ENCODE measurements around the gene UIMC1.

DNA sequence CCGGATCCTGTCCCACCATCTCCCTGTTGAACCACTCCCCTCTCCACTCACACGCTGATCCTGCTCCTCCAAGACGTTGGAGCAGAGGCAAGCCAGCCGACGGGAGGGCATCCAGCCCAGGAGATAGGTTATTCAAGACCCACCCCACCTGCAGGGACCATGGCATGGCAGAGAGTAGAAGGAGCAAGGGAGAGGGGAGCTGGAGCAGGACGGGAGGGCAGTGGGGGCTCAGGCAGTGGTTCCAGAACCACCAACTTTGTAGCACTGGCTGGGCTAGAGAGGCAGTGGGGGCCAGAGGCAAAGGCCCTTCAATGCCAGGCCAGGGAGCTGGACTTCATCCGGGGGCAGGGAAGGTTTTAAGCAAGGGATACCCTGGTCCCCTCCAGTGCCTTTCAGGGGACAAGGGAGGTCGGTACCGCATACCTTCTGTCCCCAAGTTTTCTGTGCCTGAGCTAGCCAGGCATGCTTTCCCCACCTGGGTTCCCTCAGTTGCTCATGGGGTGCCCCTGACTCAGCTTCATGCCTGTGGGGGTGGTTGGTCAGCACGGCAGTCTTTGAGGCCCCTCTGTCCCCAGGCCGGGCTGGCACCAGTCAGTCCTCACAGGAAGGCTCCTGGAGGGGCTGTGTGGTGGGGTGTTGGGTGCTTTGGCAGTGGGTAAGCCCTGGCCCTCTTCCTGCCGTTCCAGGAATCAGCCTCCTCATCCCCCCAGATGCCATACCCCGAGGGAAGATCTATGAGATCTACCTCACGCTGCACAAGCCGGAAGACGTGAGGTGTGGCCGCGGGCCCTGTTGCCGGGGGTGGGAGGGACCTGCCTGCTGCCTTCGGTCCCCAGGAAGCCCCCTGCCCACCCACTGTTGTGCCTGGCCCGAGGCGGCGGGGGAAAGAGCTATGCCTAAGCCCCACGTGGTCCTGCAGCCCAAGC lies 129.8 kb downstream of the UIMC1 start:
- TF ChIP-seq, protein P1, sequence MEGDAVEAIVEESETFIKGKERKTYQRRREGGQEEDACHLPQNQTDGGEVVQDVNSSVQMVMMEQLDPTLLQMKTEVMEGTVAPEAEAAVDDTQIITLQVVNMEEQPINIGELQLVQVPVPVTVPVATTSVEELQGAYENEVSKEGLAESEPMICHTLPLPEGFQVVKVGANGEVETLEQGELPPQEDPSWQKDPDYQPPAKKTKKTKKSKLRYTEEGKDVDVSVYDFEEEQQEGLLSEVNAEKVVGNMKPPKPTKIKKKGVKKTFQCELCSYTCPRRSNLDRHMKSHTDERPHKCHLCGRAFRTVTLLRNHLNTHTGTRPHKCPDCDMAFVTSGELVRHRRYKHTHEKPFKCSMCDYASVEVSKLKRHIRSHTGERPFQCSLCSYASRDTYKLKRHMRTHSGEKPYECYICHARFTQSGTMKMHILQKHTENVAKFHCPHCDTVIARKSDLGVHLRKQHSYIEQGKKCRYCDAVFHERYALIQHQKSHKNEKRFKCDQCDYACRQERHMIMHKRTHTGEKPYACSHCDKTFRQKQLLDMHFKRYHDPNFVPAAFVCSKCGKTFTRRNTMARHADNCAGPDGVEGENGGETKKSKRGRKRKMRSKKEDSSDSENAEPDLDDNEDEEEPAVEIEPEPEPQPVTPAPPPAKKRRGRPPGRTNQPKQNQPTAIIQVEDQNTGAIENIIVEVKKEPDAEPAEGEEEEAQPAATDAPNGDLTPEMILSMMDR (conservative IDR thresholded peaks at IDR 0.05): no peak
- TF ChIP-seq ZFX (IDR thresholded peaks at IDR 0.05): no peak
